ENCODE results near the gene PEX11B. TPM values are rescaled to one million over a fixed set of nuclear protein-coding genes. Genes with fewer than 3 reads are reported as not detected.
"Not testable (repeated sequence)": the region's sequence is repeated elsewhere in the genome, so short reads cannot be mapped to it uniquely, and the experiment has no call there.

PEX11B gene
- total RNA-seq, 3 donors from 2014 or later (not counting 1 experiment from before 2014, with no cell fraction given): 20.6 to 26.0 (median 24.9) TPM

GRCh38 chr1:145935708-145936107 lies 17.2 kb upstream of the PEX11B start:
- no peak overlapping the region for H3K27ac ChIP-seq (ENCODE audit: low read length)
- H3K36me3 Mint-ChIP-seq: peaks cover 8% of the 10 kb centered on the region
- TF ChIP-seq CTCF (IDR thresholded peaks at IDR 0.05): no peak
- DNase-seq (no peak), ATAC-seq (no peak)
- no peak overlapping the region for H3K4me3 ChIP-seq (ENCODE audit: low read length)
- no peaks in the 10 kb centered on the region for H3K9me3 Mint-ChIP-seq
- peaks cover 19% of the 10 kb centered on the region for H3K36me3 ChIP-seq (ENCODE audit: control insufficient read depth, insufficient read depth, low read length)
- intact Hi-C loops (cut with micrococcal nuclease): no loop called here
- H3K27me3 ChIP-seq (ENCODE audit: control insufficient read depth, insufficient read depth, low read length): no peaks in the 10 kb centered on the region
- no peak overlapping the region for H3K4me3 Mint-ChIP-seq
- no peaks in the 10 kb centered on the region for H3K9me3 ChIP-seq (ENCODE audit: control insufficient read depth, insufficient read depth, low read length)
- H3K27ac Mint-ChIP-seq: peak overlapping the region in 1 of 2 donors; percentile 6
- H3K27me3 Mint-ChIP-seq (ENCODE audit: low read depth in 2 of 2): no peaks in the 10 kb centered on the region
- H3K4me1 ChIP-seq (ENCODE audit: control insufficient read depth, insufficient read depth, low read length): peaks cover 18% of the 10 kb centered on the region
- H3K4me1 Mint-ChIP-seq: peaks cover 26 to 29% of the 10 kb centered on the region in 2 donors

- H3K27me3 Mint-ChIP-seq (ENCODE audit: low read depth in 2 of 2); H3K9me3 Mint-ChIP-seq; H3K27me3 ChIP-seq (ENCODE audit: control insufficient read depth, insufficient read depth, low read length); H3K4me3 ChIP-seq (ENCODE audit: low read length); H3K36me3 Mint-ChIP-seq; H3K9me3 ChIP-seq (ENCODE audit: control insufficient read depth, insufficient read depth, low read length): not testable (repeated sequence)
- H3K4me3 Mint-ChIP-seq: peak overlapping the region; percentile 78
- WGBS (ENCODE audit: insufficient coverage): 0% methylated on average over 8 of the region's 9 CpGs
- DNase-seq (peak; percentile 30 to 69), ATAC-seq (peak in 1 of 3 donors; percentile 30)
- H3K4me1 Mint-ChIP-seq: peaks cover 30 to 36% of the 10 kb centered on the region in 2 donors
- H3K27ac Mint-ChIP-seq: peak overlapping the region in 1 of 2 donors; percentile 91
- intact Hi-C loops (cut with micrococcal nuclease): loop anchor here (2.0 kb wide), 1 partner anchor 28 kb away; no protein-coding TSS in a partner anchor
- Histone ChIP-seq H3K36me3 (ENCODE audit: control insufficient read depth, insufficient read depth, low read length) (peaks cover 19% of the 10 kb centered on the region), H3K27ac (ENCODE audit: low read length) (peak overlapping the region; percentile 57), H3K4me1 (ENCODE audit: control insufficient read depth, insufficient read depth, low read length) (peaks cover 27% of the 10 kb centered on the region)
Measured at GRCh38 chr1:145932522-145933009, 14.0 kb upstream of the PEX11B start.

GRCh38 chr1:145927916-145928643 lies 9.6 kb upstream of the PEX11B start:
- no peak for TF ChIP-seq CTCF (IDR thresholded peaks at IDR 0.05)
- Mint-ChIP-seq H3K36me3 (peaks cover 6% of the 10 kb centered on the region), H3K27me3 (ENCODE audit: low read depth in 2 of 2) (no peaks in the 10 kb centered on the region), H3K9me3 (no peaks in the 10 kb centered on the region), H3K4me3 (peak overlapping the region; percentile 14), H3K27ac (no peak overlapping the region), H3K4me1 (peaks cover 22 to 28% of the 10 kb centered on the region in 2 donors)
- Histone ChIP-seq H3K36me3 (ENCODE audit: control insufficient read depth, insufficient read depth, low read length) (peaks cover 15% of the 10 kb centered on the region), H3K4me3 (ENCODE audit: low read length) (peak overlapping the region; percentile 64), H3K9me3 (ENCODE audit: control insufficient read depth, insufficient read depth, low read length) (no peaks in the 10 kb centered on the region), H3K4me1 (ENCODE audit: control insufficient read depth, insufficient read depth, low read length) (peaks cover 33% of the 10 kb centered on the region), H3K27ac (ENCODE audit: low read length) (peak overlapping the region; percentile 100), H3K27me3 (ENCODE audit: control insufficient read depth, insufficient read depth, low read length) (no peaks in the 10 kb centered on the region)
- ATAC-seq (no peak), DNase-seq (peak in 1 of 2 donors; percentile 18)
- WGBS (ENCODE audit: insufficient coverage): 62% methylated on average over 18 of the region's 20 CpGs
- intact Hi-C loops (cut with micrococcal nuclease): loop anchor here (2.0 to 5.0 kb wide), 4 partner anchors 37 to 84 kb away; partner anchors contain the start of genes ANKRD34A, POLR3GL and TXNIP

GRCh38 chr1:145927063-145927886 lies 8.8 kb upstream of the PEX11B start, which contains the start of gene RBM8A:
RBM8A (minus strand) TSS chr1:145927484; CDS start chr1:145927426, 58 bp downstream.
- peak within 1 kb of the TSS; percentile 64 for H3K4me3 ChIP-seq (ENCODE audit: low read length)
- no peaks in the 10 kb centered on the region for H3K27me3 ChIP-seq (ENCODE audit: control insufficient read depth, insufficient read depth, low read length)
- intact Hi-C loops (cut with micrococcal nuclease): loop anchor here (2.0 to 5.0 kb wide), 4 partner anchors 38 to 85 kb away; partner anchors contain the start of genes ANKRD34A, POLR3GL and TXNIP
- ATAC-seq (peak; percentile 96 to 99 (median 96)), DNase-seq (peak; percentile 87 to 99)
- Mint-ChIP-seq H3K36me3 (peaks cover 6% of the 10 kb centered on the region), H3K4me1 (peaks cover 14 to 20% of the 10 kb centered on the region in 2 donors), H3K27me3 (ENCODE audit: low read depth in 2 of 2) (no peaks in the 10 kb centered on the region), H3K27ac (no peak within 1 kb of the TSS), H3K4me3 (no peak within 1 kb of the TSS), H3K9me3 (no peaks in the 10 kb centered on the region)
- H3K27ac ChIP-seq (ENCODE audit: low read length): peak within 1 kb of the TSS; percentile 100
- peaks cover 20% of the 10 kb centered on the region for H3K36me3 ChIP-seq (ENCODE audit: control insufficient read depth, insufficient read depth, low read length)
- peak; percentile 73 for TF ChIP-seq CTCF (IDR thresholded peaks at IDR 0.05)
- no peaks in the 10 kb centered on the region for H3K9me3 ChIP-seq (ENCODE audit: control insufficient read depth, insufficient read depth, low read length)
- WGBS (ENCODE audit: insufficient coverage): under 1% methylated on average over 40 of the region's 41 CpGs
- H3K4me1 ChIP-seq (ENCODE audit: control insufficient read depth, insufficient read depth, low read length): peaks cover 25% of the 10 kb centered on the region

All from natural killer cell (primary cell).